Cardiac septum (tissue), 1 donor: ENCODE results near the gene NANOS2. TPM values are rescaled to one million over a fixed set of nuclear protein-coding genes. Genes with fewer than 3 reads are reported as not detected.

Experiments
- total RNA-seq: library from RNA; stranded (reverse); fragmentation: NEBNext Ultra II Directional; extraction: Animal tissue kit (Norgen Biotek cat#: 25700); gene quantifications from one replicate; pipeline ENCODE4 v1.2.1, GENCODE V29; 2021
- donor health status: DM: no; HTN: no; CAD: no.

The NANOS2 gene
- total RNA-seq, 1 donor from 2014 or later, result not detected

Other genes with a start within 250 kb of the NANOS2 start
- gene GIPR, start 246.6 kb downstream of the NANOS2 start, total RNA-seq, result 6.9 TPM
- 210 TPM for gene SNRPD2, start 222.8 kb downstream of the NANOS2 start, total RNA-seq
- gene QPCTL, start 222.1 kb downstream of the NANOS2 start, total RNA-seq, result 2.6 TPM
- gene FBXO46, start 183.9 kb downstream of the NANOS2 start, total RNA-seq, result 8.2 TPM
- not detected for gene MEIOSIN, start 181.3 kb downstream of the NANOS2 start, total RNA-seq
- gene SIX5, start 145.5 kb downstream of the NANOS2 start, total RNA-seq, result 20.7 TPM
- gene DMPK, start 132.3 kb downstream of the NANOS2 start, total RNA-seq, result 441 TPM
- gene DMWD, start 121.9 kb downstream of the NANOS2 start, total RNA-seq, result 120 TPM
- 0.16 TPM for gene RSPH6A, start 99.5 kb downstream of the NANOS2 start, total RNA-seq
- 33.6 TPM for gene SYMPK, start 51.6 kb downstream of the NANOS2 start, total RNA-seq
- not detected for gene FOXA3, start 50.5 kb downstream of the NANOS2 start, total RNA-seq
- 17.4 TPM for gene IRF2BP1, start 28.6 kb downstream of the NANOS2 start, total RNA-seq
- gene MYPOP, start 12.2 kb downstream of the NANOS2 start, total RNA-seq, result 10.3 TPM
- 5.9 TPM for gene NOVA2, start 59.1 kb upstream of the NANOS2 start, total RNA-seq
- 10.4 TPM for gene CCDC61, start 80.7 kb upstream of the NANOS2 start, total RNA-seq
- 0.59 TPM for gene PGLYRP1, start 108.3 kb upstream of the NANOS2 start, total RNA-seq
- not detected for gene IGFL4, start 126.2 kb upstream of the NANOS2 start, total RNA-seq
- not detected for gene IGFL3, start 209.9 kb upstream of the NANOS2 start, total RNA-seq
- not detected for gene IGFL2, start 233.5 kb upstream of the NANOS2 start, total RNA-seq